ENCODE results near the gene ABL1. TPM values are rescaled to one million over a fixed set of nuclear protein-coding genes. Genes with fewer than 3 reads are reported as not detected.

Gene ABL1
- total and polyA plus RNA-seq, 2 of the 13 experiments (the other 11 are each of a cell fraction or from before 2014, with no cell fraction given): 10.8 to 20.4 TPM

- no peak for TF ChIP-seq MIER2 (CRISPR knock-in tag; IDR thresholded peaks at IDR 0.05)
- TF ChIP-seq TOE1 (CRISPR knock-in tag; IDR thresholded peaks at IDR 0.05): no peak
- no peak for TF ChIP-seq PRMT3 (CRISPR knock-in tag; IDR thresholded peaks at IDR 0.05; ENCODE audit: borderline replicate concordance, low read depth)
- peak; percentile 31; the same call in 1 of the 2 replicates for TF ChIP-seq ZNF687 (CRISPR knock-in tag; IDR thresholded peaks at IDR 0.05)
- no peak for TF ChIP-seq ZSCAN25 (CRISPR knock-in tag; IDR thresholded peaks at IDR 0.05)
- TF ChIP-seq HNRNPLL (IDR thresholded peaks at IDR 0.05; ENCODE audit: low read depth, low read length, poor library complexity, severe bottlenecking): no peak
- TF ChIP-seq E2F2 (CRISPR knock-in tag; IDR thresholded peaks at IDR 0.05; ENCODE audit: borderline replicate concordance): no peak
- no peak for TF ChIP-seq RARA (CRISPR knock-in tag; IDR thresholded peaks at IDR 0.05)
- TF ChIP-seq GLI4 (CRISPR knock-in tag; IDR thresholded peaks at IDR 0.05; ENCODE audit: borderline replicate concordance): no peak
- TF ChIP-seq KAT2B (IDR thresholded peaks at IDR 0.05; ENCODE audit: borderline replicate concordance, low read depth, low read length): no peak
- TF ChIP-seq ZNF646 (CRISPR knock-in tag; IDR thresholded peaks at IDR 0.05): peak; percentile 50; the same call in 1 of the 2 replicates
- no peak for TF ChIP-seq ZNF530 (CRISPR knock-in tag; IDR thresholded peaks at IDR 0.05; ENCODE audit: low read depth)
- no peak for TF ChIP-seq GRHL1 (CRISPR knock-in tag; conservative IDR thresholded peaks at IDR 0.05)
- TF ChIP-seq AGO1 (IDR thresholded peaks at IDR 0.05; ENCODE audit: low read depth, low read length, poor library complexity, severe bottlenecking): no peak
Observed at GRCh38 chr9:130936285-130937117, 101.4 kb downstream of the ABL1 start (continued).

Measured in HepG2 (cell line).